8988T (cell line): Measurements from ENCODE around the gene CFP.

Experiments used
- DNase-seq: peaks from one replicate; pipeline ENCODE4 v3.0.0; 2011

CFP gene

DNA sequence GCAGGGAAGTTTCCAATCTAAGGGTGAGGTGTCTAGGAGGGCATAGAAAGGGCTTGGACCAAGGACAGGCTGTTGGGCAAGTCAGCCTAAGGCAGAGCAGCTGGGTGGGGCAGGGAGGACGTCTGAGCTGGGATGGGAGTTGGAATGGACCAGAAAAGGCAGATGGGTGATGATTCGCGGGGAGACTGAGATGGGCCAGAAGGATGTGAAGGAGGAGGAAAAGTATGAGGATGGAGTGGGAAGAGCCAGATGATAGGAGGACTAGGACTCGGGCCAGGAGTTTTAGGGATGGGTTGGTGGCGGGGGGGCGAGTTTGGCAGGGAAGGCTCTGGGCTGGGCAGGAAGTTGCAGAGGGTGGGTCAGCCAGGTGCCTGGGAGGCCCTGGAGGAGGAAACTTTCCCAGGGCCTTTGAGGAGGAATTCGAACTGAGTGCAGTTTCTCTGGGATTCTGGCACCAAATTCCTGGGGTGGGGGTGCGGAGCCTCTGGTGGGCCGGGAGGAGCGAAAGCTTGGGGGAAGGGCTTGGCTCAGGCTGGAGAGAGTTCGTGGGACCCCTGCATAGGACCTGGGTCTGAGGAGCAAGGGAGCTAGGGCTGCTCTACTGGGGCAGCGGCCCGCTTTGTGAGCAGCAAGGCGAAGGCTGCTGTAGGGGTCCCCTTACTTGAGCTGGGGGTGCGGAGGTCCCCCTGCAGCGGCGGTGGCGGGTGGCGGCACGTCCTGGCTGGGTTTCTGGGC lies 56.2 kb downstream of the CFP start:
- no peak for DNase-seq
